ENCODE measurements around the gene EPHB3.

DNA sequence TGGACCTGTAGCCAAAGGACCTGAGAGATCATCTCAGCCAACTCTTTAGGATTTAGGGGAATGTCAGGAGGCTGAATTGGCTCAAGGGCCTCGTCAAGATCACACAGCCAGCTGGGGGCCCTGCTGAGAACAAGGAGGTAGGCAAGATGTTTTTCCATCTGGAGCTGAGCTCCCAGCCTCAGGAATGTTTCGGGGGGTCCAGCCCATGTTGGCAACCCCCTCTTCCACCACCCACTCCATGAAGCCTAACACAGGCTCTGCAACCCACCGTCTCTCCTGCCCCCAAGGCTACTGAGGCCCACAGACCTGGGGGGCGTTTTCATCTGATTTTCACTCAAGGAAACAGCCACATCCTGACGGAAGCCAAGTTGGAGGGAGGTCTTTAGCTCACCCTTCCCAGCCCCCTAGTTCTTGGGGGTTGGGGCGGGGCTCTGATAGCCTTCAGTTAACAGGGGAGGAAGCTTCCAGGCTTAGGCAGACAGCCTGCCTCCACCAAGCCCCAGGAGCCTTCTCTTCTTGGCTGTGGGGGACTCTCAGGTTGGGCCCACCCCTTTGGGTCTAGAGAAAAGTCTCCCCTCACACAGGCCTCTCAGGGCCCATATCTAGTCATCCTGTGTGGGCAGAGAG is 48.8 kb downstream of the EPHB3 start:
- TF ChIP-seq, protein P1, sequence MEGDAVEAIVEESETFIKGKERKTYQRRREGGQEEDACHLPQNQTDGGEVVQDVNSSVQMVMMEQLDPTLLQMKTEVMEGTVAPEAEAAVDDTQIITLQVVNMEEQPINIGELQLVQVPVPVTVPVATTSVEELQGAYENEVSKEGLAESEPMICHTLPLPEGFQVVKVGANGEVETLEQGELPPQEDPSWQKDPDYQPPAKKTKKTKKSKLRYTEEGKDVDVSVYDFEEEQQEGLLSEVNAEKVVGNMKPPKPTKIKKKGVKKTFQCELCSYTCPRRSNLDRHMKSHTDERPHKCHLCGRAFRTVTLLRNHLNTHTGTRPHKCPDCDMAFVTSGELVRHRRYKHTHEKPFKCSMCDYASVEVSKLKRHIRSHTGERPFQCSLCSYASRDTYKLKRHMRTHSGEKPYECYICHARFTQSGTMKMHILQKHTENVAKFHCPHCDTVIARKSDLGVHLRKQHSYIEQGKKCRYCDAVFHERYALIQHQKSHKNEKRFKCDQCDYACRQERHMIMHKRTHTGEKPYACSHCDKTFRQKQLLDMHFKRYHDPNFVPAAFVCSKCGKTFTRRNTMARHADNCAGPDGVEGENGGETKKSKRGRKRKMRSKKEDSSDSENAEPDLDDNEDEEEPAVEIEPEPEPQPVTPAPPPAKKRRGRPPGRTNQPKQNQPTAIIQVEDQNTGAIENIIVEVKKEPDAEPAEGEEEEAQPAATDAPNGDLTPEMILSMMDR (IDR thresholded peaks at IDR 0.05) = no peak
- no peak for TF ChIP-seq POLR2A (IDR thresholded peaks at IDR 0.05)
